IMR-90 (cell line): Measurements from ENCODE around the gene LCE5A. TPM values are rescaled to one million over a fixed set of nuclear protein-coding genes. Genes with fewer than 3 reads are reported as not detected.

Source experiments
- ATAC-seq: fragments of 200-7000 bp; cut with Tn5 transposase; 2 replicates; pipeline ENCODE4 v1.9.1; 2020; ENCODE audit warnings: low read depth, mild to moderate bottlenecking, moderate library complexity
- BruUV-seq: library from RNA; stranded (reverse); fragments of 400-500 nt; replicated peaks from 2 replicates; lab custom pipeline; 2021; lab: Mats Ljungman, UMichigan
- CTCF ChIA-PET: fragments of 300-600 bp; formaldehyde crosslinking; extraction: SDS; loops from one replicate; lab custom pipeline; 2021; ENCODE audit warnings: antibody characterized with exemption; lab: Yijun Ruan, JAX
- POLR2A ChIA-PET: fragments of 300-600 bp; sonication (Branson Sonifier 250); formaldehyde crosslinking; loops from one replicate; lab custom pipeline; 2022; ENCODE audit warnings: antibody characterized with exemption; ENCODE audit not compliant: unreplicated experiment; lab: Charles Lee
- DNase-seq: peaks from one replicate; pipeline ENCODE4 v3.0.0; 2013
- H2AFZ ChIP-seq: replicated peaks from 2 replicates; pipeline ENCODE3; 2013; ENCODE audit warnings: low read length, mild to moderate bottlenecking; ENCODE audit not compliant: poor library complexity
- H2AK5ac ChIP-seq: 2 replicates; pipeline ENCODE4 v1.6.1; 2013; ENCODE audit warnings: low read depth, low read length, inconsistent platforms
- H2AK9ac ChIP-seq: replicated peaks from 2 replicates; pipeline ENCODE3; 2013; ENCODE audit warnings: mild to moderate bottlenecking, low read depth, low read length, moderate library complexity; ENCODE audit not compliant: poor library complexity
- H2BK120ac ChIP-seq: 2 replicates; pipeline ENCODE4 v1.6.1; 2013; ENCODE audit warnings: low read depth, low read length, inconsistent platforms
- H2BK15ac ChIP-seq: 3 replicates; pipeline ENCODE4 v1.6.1; 2013; ENCODE audit warnings: low read depth, low read length, inconsistent platforms
- H2BK20ac ChIP-seq: 2 replicates; pipeline ENCODE4 v1.6.1; 2013; ENCODE audit warnings: low read depth, mild to moderate bottlenecking, inconsistent platforms, low read length, moderate library complexity
- H2BK5ac ChIP-seq: 2 replicates; pipeline ENCODE4 v1.6.1; 2013; ENCODE audit warnings: mild to moderate bottlenecking, low read depth, low read length, inconsistent platforms; ENCODE audit not compliant: poor library complexity, severe bottlenecking
- H3K14ac ChIP-seq: replicated peaks from 2 replicates; pipeline ENCODE4 v1.6.1; 2013; ENCODE audit warnings: low read depth, low read length, inconsistent platforms
- H3K18ac ChIP-seq: 2 replicates; pipeline ENCODE4 v1.6.1; 2013; ENCODE audit warnings: low read depth, low read length, control low read depth
- H3K23ac ChIP-seq: 2 replicates; pipeline ENCODE4 v1.6.1; 2013; ENCODE audit warnings: low read depth, low read length, inconsistent platforms
- H3K27ac ChIP-seq: 2 replicates; pipeline ENCODE4 v1.5.1; 2013; ENCODE audit warnings: mild to moderate bottlenecking, control low read depth, low read length; ENCODE audit not compliant: insufficient read depth
- H3K27me3 ChIP-seq: 2 replicates; pipeline ENCODE4 v1.6.1; 2013; ENCODE audit warnings: low read length; ENCODE audit not compliant: control insufficient read depth, insufficient read depth
- H3K36me3 ChIP-seq: 2 replicates; pipeline ENCODE4 v1.6.1; 2013; ENCODE audit warnings: low read length, mixed read lengths; ENCODE audit not compliant: control insufficient read depth, insufficient read depth
- H3K4ac ChIP-seq: 2 replicates; pipeline ENCODE4 v1.6.1; 2013; ENCODE audit warnings: low read depth, low read length, inconsistent platforms
- H3K4me1 ChIP-seq: 2 replicates; pipeline ENCODE4 v1.6.1; 2013; ENCODE audit warnings: low read length, mixed read lengths; ENCODE audit not compliant: control insufficient read depth, insufficient read depth
- H3K4me2 ChIP-seq: 2 replicates; pipeline ENCODE4 v1.6.1; 2013; ENCODE audit warnings: low read depth, mild to moderate bottlenecking, control low read depth, low read length, moderate library complexity
- H3K4me3 ChIP-seq: 2 replicates; pipeline ENCODE4 v1.5.1; 2013; ENCODE audit warnings: low read depth, mild to moderate bottlenecking, control low read depth, low read length, moderate library complexity; ENCODE audit not compliant: insufficient read depth
- H3K56ac ChIP-seq: 2 replicates; pipeline ENCODE4 v1.6.1; 2013; ENCODE audit warnings: low read length, inconsistent platforms; ENCODE audit not compliant: insufficient read depth; ENCODE audit errors: extremely low read depth
- H3K79me1 ChIP-seq, 2 experiments: 2 replicates each; pipeline ENCODE4 v1.6.1; 2013; ENCODE audit warnings: low read length in 2 of 2, inconsistent platforms in 1 of 2, low read depth in 1 of 2
- H3K9ac ChIP-seq: 2 replicates; pipeline ENCODE4 v1.6.1; 2013; ENCODE audit warnings: low read depth, low read length, control low read depth
- H3K9me1 ChIP-seq: 2 replicates; pipeline ENCODE4 v1.6.1; 2013; ENCODE audit warnings: low read length, inconsistent platforms; ENCODE audit not compliant: insufficient read depth
- H3K9me3 ChIP-seq: 2 replicates; pipeline ENCODE4 v1.6.1; 2013; ENCODE audit warnings: low read length; ENCODE audit not compliant: control insufficient read depth, insufficient read depth
- H4K20me1 ChIP-seq: 2 replicates; pipeline ENCODE4 v1.6.1; 2013; ENCODE audit warnings: low read length, inconsistent platforms; ENCODE audit not compliant: insufficient read depth
- H4K5ac ChIP-seq: 2 replicates; pipeline ENCODE4 v1.6.1; 2013; ENCODE audit warnings: mild to moderate bottlenecking, low read depth, low read length, control low read depth
- H4K8ac ChIP-seq, 2 experiments: 2 replicates each; pipeline ENCODE4 v1.6.1; 2013; ENCODE audit warnings: low read depth in 2 of 2, low read length in 2 of 2, control low read depth in 1 of 2, inconsistent platforms in 1 of 2
- H4K91ac ChIP-seq: 2 replicates; pipeline ENCODE4 v1.6.1; 2013; ENCODE audit warnings: low read depth, low read length, inconsistent platforms; ENCODE audit not compliant: insufficient read depth
- BHLHE40 ChIP-seq: fragments of 150-350 bp; IDR thresholded peaks from 2 replicates; pipeline ENCODE4 v1.6.1; 2016; ENCODE audit warnings: mild to moderate bottlenecking, low read depth, low read length
- CHD1 ChIP-seq: IDR thresholded peaks from 2 replicates; pipeline ENCODE4 v1.6.1; 2012; ENCODE audit warnings: low read depth, low read length, improper control_type of control experiment
- RCOR1 ChIP-seq: IDR thresholded peaks from 2 replicates; pipeline ENCODE4 v1.6.1; 2012; ENCODE audit warnings: mild to moderate bottlenecking, low read length, improper control_type of control experiment; ENCODE audit not compliant: insufficient replicate concordance
- WGBS, 2 experiments: methylation state at CpG; one replicate each; pipeline versions ENCODE4 v1.1.5 to v1.1.7; 2013; ENCODE audit warnings: missing lambda C conversion rate in 2 of 2; ENCODE audit not compliant: insufficient read length in 1 of 2; ENCODE audit errors: extremely low coverage in 2 of 2; 5-methylcytosine and 5-hydroxymethylcytosine counted together
- dilution Hi-C: fragments of 300-500 bp; cut with HindIII; formaldehyde crosslinking; loops from one replicate; pipeline ENCODE4 v1.14.3; 2018; ENCODE audit warnings: low sequenced_read_pairs; ENCODE audit not compliant: unreplicated experiment
- in situ Hi-C: fragments of 300-500 bp; cut with MboI; formaldehyde crosslinking; loops from 3 replicates; pipeline ENCODE4 v1.14.3; 2019; ENCODE audit warnings: low sequenced_read_pairs, inconsistent platforms, mixed read lengths
- intact Hi-C: fragments of 100-400 bp; cut with micrococcal nuclease; formaldehyde crosslinking; loops from 2 replicates; pipeline ENCODE4 v1.10.0; 2022
- polyA plus RNA-seq, 3 experiments: library from polyadenylated mRNA; depleted of rRNA; stranded (reverse); fragments of >200 nt; gene quantifications; 2 replicates each; pipeline ENCODE4 v1.2.3, GENCODE V29; 2012; ENCODE audit warnings: low replicate concordance in 1 of 3
- total RNA-seq: library from RNA; depleted of rRNA; stranded (reverse); fragments of >200 nt; gene quantifications from 2 replicates; pipeline ENCODE4 v1.2.3, GENCODE V29; 2012

The LCE5A gene
- total and polyA plus RNA-seq, 2 of the 4 experiments (the other 2 are of a cell fraction): not detected

GRCh38 chr1:152519851-152520250 lies 9.2 kb downstream of the LCE5A start:
- BruUV-seq: no TSS peak
- Histone ChIP-seq H4K8ac (no peak overlapping the region), H3K79me1 (no peaks in the 10 kb centered on the region), H2BK15ac (no peak overlapping the region), H3K27me3 (peaks cover 9% of the 10 kb centered on the region), H2BK20ac (no peak overlapping the region), H4K5ac (no peak overlapping the region), H3K9me1 (no peaks in the 10 kb centered on the region), H2AK5ac (no peak overlapping the region), H3K56ac (no peak overlapping the region), H3K4ac (no peak overlapping the region), H3K4me3 (no peak overlapping the region), H4K91ac (no peak overlapping the region), H2BK5ac (no peak overlapping the region), H2AK9ac (no peak overlapping the region), H3K14ac (no peak overlapping the region), H2BK120ac (no peak overlapping the region), H3K36me3 (no peaks in the 10 kb centered on the region), H3K9me3 (no peaks in the 10 kb centered on the region), H3K4me1 (no peaks in the 10 kb centered on the region), H2AFZ (no peak overlapping the region), H3K9ac (no peak overlapping the region), H3K18ac (no peak overlapping the region), H3K27ac (no peak overlapping the region), H3K4me2 (no peak overlapping the region), H4K20me1 (no peaks in the 10 kb centered on the region), H3K23ac (no peak overlapping the region)
- ChIA-PET POLR2A (no interaction called here), CTCF (no interaction called here)
- no peak for ATAC-seq
- dilution Hi-C loops (no loop called here), in situ Hi-C loops (no loop called here), intact Hi-C loops (no loop called here)
- no peak for TF ChIP-seq CHD1
- TF ChIP-seq BHLHE40: no peak
- no peak for TF ChIP-seq RCOR1
- DNase-seq: no peak
- WGBS, 2 experiments: no CpG with 5 or more reads among the region's 1 CpG
